A673 (cell line): ENCODE results near the gene LPP. TPM values are rescaled to one million over a fixed set of nuclear protein-coding genes. Genes with fewer than 3 reads are reported as not detected.

ENCODE experiments used
- BruUV-seq: library from RNA; stranded (reverse); fragments of 400-500 nt; replicated peaks from 2 replicates; lab custom pipeline; 2021; lab: Mats Ljungman, UMichigan
- CTCF ChIA-PET: fragments of 300-600 bp; sonication (Branson Sonifier 250); formaldehyde crosslinking; loops from one replicate; lab custom pipeline; 2022; ENCODE audit warnings: antibody characterized with exemption; lab: Charles Lee
- POLR2A ChIA-PET: fragments of 300-600 bp; sonication (Branson Sonifier 250); formaldehyde crosslinking; loops from one replicate; lab custom pipeline; 2022; ENCODE audit warnings: antibody characterized with exemption; ENCODE audit not compliant: low non-redundant PET; lab: Charles Lee
- DNase-seq: peaks from one replicate; pipeline ENCODE4 v3.0.0-alpha.2; 2015; ENCODE audit warnings: low spot score
- H3K27ac ChIP-seq: fragments of 200-600 bp; sonication (generic); 2 replicates; pipeline ENCODE4 v1.5.1; 2016; ENCODE audit warnings: mixed run types, low read depth, mild to moderate bottlenecking, mixed read lengths, antibody characterized with exemption, low read length; ENCODE audit not compliant: poor library complexity, severe bottlenecking
- H3K27me3 ChIP-seq: fragments of 200-600 bp; sonication (generic); replicated peaks from 2 replicates; pipeline ENCODE4 v1.6.1; 2017; ENCODE audit warnings: mixed run types, low read depth, mild to moderate bottlenecking, mixed read lengths, antibody characterized with exemption, low read length; ENCODE audit not compliant: insufficient read depth, poor library complexity
- H3K36me3 ChIP-seq: fragments of 200-600 bp; sonication (generic); 2 replicates; pipeline ENCODE4 v1.6.1; 2016; ENCODE audit warnings: mixed run types, mild to moderate bottlenecking, mixed read lengths, antibody characterized with exemption, low read length; ENCODE audit not compliant: insufficient read depth, poor library complexity, severe bottlenecking
- H3K4me1 ChIP-seq: fragments of 200-600 bp; sonication (generic); 2 replicates; pipeline ENCODE4 v1.6.1; 2017; ENCODE audit warnings: mixed run types, mild to moderate bottlenecking, mixed read lengths, antibody characterized with exemption, low read length; ENCODE audit not compliant: insufficient read depth, poor library complexity, severe bottlenecking
- H3K4me3 ChIP-seq: fragments of 200-600 bp; sonication (generic); 2 replicates; pipeline ENCODE4 v1.5.1; 2016; ENCODE audit warnings: low read depth, mixed run types, mild to moderate bottlenecking, mixed read lengths, low read length; ENCODE audit not compliant: poor library complexity, severe bottlenecking
- H3K9me3 ChIP-seq: fragments of 200-600 bp; sonication (generic); 2 replicates; pipeline ENCODE4 v1.6.1; 2016; ENCODE audit warnings: mixed run types, low read depth, mild to moderate bottlenecking, mixed read lengths, antibody characterized with exemption, low read length; ENCODE audit not compliant: poor library complexity, severe bottlenecking
- EZH2 ChIP-seq: fragments of 200-600 bp; sonication (generic); IDR thresholded peaks from 2 replicates; pipeline ENCODE4 v1.6.1; 2017; ENCODE audit warnings: borderline replicate concordance, low read depth, mild to moderate bottlenecking, mixed read lengths, antibody characterized with exemption, low read length; ENCODE audit not compliant: poor library complexity, severe bottlenecking
- intact Hi-C: fragments of 100-400 bp; cut with micrococcal nuclease; formaldehyde crosslinking; loops from one replicate; pipeline ENCODE4 v1.10.0; 2022; ENCODE audit not compliant: unreplicated experiment
- total RNA-seq: library from RNA; stranded (reverse); gene quantifications from 2 replicates; pipeline ENCODE4 v1.2.3, GENCODE V29; 2021
- TF ChIP-seq, protein P1 (sequence below): fragments of 300-800, 200-600 bp; sonication (generic); conservative IDR thresholded peaks from 2 replicates; pipeline ENCODE4 v1.5.1; 2017; ENCODE audit warnings: low read depth, mild to moderate bottlenecking, antibody characterized with exemption, low read length, moderate library complexity, mixed read lengths

LPP gene
- total RNA-seq, 1 experiment from 2014 or later: 39.7 TPM

GRCh38 chr3:188473045-188473444, 319.1 kb downstream of the LPP start:
- intact Hi-C loops: no loop called here
- no peaks in the 10 kb centered on the region for H3K27me3 ChIP-seq
- H3K4me3 ChIP-seq: no peak overlapping the region
- no peak for DNase-seq
- H3K9me3 ChIP-seq: no peaks in the 10 kb centered on the region
- ChIA-PET CTCF (no interaction called here), POLR2A (interaction anchor here (0.7 kb wide), 1 partner anchor 133 kb away, joined by 3 read pairs; no protein-coding TSS in a partner anchor)
- peaks cover 3% of the 10 kb centered on the region for H3K4me1 ChIP-seq
- H3K36me3 ChIP-seq: no peaks in the 10 kb centered on the region
- BruUV-seq: no TSS peak
- H3K27ac ChIP-seq: no peak overlapping the region
- TF ChIP-seq, protein P1, sequence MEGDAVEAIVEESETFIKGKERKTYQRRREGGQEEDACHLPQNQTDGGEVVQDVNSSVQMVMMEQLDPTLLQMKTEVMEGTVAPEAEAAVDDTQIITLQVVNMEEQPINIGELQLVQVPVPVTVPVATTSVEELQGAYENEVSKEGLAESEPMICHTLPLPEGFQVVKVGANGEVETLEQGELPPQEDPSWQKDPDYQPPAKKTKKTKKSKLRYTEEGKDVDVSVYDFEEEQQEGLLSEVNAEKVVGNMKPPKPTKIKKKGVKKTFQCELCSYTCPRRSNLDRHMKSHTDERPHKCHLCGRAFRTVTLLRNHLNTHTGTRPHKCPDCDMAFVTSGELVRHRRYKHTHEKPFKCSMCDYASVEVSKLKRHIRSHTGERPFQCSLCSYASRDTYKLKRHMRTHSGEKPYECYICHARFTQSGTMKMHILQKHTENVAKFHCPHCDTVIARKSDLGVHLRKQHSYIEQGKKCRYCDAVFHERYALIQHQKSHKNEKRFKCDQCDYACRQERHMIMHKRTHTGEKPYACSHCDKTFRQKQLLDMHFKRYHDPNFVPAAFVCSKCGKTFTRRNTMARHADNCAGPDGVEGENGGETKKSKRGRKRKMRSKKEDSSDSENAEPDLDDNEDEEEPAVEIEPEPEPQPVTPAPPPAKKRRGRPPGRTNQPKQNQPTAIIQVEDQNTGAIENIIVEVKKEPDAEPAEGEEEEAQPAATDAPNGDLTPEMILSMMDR: no peak
- TF ChIP-seq EZH2: no peak

GRCh38 chr3:188473591-188474288, 319.8 kb downstream of the LPP start:
- POLR2A ChIA-PET: interaction anchor here (0.7 kb wide), 1 partner anchor 133 kb away, joined by 3 read pairs; no protein-coding TSS in a partner anchor
- Histone ChIP-seq H3K27me3 (no peaks in the 10 kb centered on the region), H3K4me1 (peaks cover 3% of the 10 kb centered on the region), H3K9me3 (no peaks in the 10 kb centered on the region), H3K36me3 (no peaks in the 10 kb centered on the region), H3K4me3 (no peak overlapping the region), H3K27ac (no peak overlapping the region)
- CTCF ChIA-PET: no interaction called here
- no TSS peak for BruUV-seq
- no peak for DNase-seq
- intact Hi-C loops: no loop called here
- TF ChIP-seq EZH2: no peak
- TF ChIP-seq, protein P1: no peak

GRCh38 chr3:188476935-188477334, 323.0 kb downstream of the LPP start:
- ChIA-PET CTCF (no interaction called here), POLR2A (no interaction called here)
- TF ChIP-seq, protein P1: no peak
- TF ChIP-seq EZH2: no peak
- H3K4me1 ChIP-seq: no peaks in the 10 kb centered on the region
- H3K4me3 ChIP-seq: no peak overlapping the region
- H3K36me3 ChIP-seq: no peaks in the 10 kb centered on the region
- no TSS peak for BruUV-seq
- no peak overlapping the region for H3K27ac ChIP-seq
- H3K9me3 ChIP-seq: no peaks in the 10 kb centered on the region
- DNase-seq: no peak
- no peaks in the 10 kb centered on the region for H3K27me3 ChIP-seq
- intact Hi-C loops: no loop called here
